Stimulated activated CD8-positive, alpha-beta memory T cell treated with anti-CD3 and anti-CD28 coated beads, Interleukin-4, amount 100 ng/mL, for 48 hours (primary cell): Measurements from ENCODE around the gene MAN1A1.
"Not testable (repeated sequence)": the region's sequence is repeated elsewhere in the genome, so short reads cannot be mapped to it uniquely, and the experiment has no call there.

Experiments
- DNase-seq: peaks from one replicate; pipeline ENCODE4 v3.0.0-alpha.2; 2020

Gene MAN1A1

GRCh38 chr6:119297049-119297448 lies 52.5 kb downstream of the MAN1A1 start:
- DNase-seq, result no peak

- DNase-seq, result no peak
Measured at GRCh38 chr6:119296036-119297035, 53.2 kb downstream of the MAN1A1 start.

DNA sequence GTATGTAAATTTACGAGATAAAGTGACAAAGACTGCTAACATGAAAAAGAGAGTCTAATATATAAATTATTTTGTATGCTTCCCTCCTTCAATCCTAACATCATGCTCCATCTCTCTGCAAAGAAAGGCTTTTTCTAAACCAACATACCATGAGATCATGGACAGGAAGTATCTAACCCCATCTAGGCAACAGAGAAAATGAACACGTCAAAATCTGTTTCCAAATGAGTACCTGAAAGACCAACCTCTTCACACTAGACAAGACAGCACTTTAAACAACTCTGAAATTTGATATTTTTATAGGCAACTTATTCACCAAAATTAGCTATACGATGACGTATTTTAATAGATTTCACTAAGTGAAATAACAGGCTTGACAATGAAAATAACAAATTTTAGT lies 54.6 kb downstream of the MAN1A1 start:
- no peak for DNase-seq

DNA sequence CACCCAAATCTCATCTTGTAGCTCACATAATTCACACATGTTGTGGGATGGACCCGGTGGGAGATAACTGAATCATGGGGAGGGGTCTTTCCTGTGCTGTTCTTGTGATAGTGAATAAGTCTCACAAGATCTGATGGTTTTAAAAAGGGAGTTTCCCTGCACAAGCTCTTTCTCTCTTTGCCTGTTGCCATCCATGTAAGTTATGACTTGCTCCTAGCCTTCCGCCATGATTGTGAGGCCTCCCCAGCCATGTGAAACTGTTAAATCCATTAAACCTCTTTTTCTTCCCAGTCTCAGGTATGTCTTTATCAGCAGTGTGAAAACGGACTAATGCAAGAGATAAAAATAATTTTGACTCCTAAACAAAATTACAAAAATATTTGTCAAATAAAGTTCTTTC lies 58.5 kb downstream of the MAN1A1 start:
- not testable (repeated sequence) for DNase-seq

DNA sequence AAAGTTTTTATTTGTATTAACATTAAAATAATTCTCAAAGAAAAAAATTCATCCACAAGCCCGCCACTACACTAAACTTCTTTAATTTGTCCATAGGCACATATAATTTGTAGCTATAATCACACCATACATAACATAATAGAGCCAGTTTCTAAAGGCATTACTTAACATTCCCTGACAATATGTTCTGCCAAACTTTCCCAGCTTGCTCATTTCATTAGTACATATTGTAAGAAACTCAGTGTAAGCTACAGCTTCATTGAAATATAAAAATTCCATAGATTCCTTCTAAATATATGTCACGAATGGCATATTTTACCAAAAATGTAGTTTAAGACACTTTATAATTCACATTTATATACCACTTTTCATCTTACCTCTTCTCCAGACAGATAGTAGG lies 59.3 kb downstream of the MAN1A1 start:
- no peak for DNase-seq

DNA sequence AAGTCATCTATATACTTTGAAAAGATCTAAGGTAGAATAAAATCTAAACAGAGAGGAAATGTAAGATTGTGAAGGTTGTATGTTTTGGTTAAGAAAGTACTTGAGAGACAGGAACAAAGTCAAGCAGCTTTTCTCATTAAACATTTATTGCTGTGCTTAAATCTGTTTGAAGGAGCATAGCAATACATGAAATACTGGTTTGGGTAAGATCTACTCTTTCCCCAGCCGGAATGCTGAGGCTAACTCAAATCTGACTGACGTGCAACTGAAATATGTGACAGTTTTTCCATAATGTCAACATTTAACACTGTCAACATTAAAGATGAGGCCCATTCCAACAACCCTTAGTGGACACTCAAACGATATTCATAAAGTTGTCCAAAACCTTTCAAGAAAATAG lies 59.9 kb downstream of the MAN1A1 start:
- no peak for DNase-seq

DNA sequence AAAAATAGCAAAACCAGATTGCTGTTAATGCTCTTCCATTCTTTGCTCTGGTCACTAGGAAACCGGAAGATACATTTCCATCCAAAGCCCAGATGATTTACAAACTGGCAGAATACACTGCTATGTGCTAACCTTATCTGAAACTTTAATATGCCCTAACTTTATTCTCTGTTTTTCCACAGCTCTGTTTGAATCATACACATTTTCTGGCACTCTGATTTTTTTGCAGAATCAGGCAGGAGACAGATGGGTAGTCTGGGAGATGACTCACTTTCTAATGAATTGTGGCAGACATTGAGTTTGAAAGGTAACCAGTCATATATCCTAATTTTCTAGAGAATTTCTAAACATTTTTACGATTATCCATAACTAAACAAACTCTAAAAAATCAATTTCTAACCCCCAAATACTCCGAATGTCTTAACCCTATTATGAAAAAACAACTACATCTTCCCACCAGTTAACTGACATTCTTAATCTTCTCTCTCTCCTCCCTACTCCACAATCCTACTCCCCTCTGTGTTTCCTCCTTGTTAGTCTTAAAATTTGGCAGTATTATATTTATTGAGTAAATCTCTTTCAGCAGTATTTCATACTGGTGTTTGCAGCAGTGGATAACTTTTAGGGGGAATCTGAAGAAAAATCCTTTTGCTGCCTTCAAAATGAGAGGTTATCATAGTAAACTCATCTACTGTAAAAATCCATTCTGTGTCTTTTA lies 63.5 kb downstream of the MAN1A1 start:
- DNase-seq, result no peak

DNA sequence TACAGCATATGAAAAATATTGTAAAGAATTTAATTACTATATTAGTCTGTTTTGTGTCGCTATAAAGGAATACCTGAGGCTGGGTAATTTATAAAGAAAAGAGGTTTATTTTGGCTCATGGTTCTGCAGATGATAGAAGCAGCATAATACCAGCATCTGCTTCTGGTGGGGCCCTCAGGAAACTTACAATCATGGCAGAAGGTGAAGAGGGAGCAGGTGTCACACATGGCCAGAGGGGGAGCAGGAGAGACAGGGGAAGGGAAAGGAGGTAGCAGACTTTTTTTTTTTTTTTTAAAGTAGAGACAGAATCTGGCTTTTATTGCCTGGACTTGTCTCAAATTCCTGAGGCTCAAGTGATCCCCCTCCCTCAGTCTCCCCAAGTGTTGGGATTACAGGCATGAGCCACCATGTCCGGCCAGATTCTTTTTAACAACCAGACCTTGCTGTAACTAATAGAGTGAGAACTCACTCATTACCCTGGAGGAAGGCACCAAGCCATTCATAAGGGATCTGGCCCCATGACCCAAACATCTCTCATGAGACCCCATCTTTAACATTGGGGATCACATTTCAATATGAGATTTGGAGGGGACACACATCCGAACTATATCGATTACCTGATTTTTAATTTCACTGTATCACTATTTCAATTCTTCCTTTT lies 64.6 kb downstream of the MAN1A1 start:
- no peak for DNase-seq

DNA sequence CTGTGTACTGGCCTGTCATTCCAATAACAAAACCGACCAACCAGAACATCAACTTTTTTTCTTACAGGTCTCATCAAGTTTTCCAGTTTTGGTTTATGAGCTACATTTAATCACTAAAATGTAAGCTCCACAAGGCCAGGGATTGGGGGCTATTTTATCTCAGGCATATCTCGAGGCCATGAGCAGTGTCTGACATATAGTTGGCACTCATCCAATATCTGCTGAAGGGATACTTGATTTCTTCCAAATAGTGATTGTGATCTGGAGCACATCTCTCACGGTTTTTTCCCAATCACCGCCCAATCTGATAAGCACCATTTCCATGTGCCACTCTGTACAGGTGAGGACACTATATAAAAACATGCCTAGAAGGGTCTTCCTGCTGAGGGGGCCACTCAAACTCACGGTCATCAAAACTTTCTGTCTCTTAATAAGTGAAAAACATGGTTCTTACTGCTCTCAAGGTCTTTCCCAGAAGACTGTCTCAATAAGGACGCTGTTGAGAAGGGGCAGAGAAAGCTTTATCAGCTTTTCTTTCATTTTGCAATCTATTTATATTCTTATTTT lies 65.5 kb downstream of the MAN1A1 start:
- DNase-seq, result no peak

- DNase-seq, result no peak
Measured at GRCh38 chr6:119283214-119283613, 66.3 kb downstream of the MAN1A1 start.

- no peak for DNase-seq
Measured at GRCh38 chr6:119280668-119281067, 68.9 kb downstream of the MAN1A1 start.

- no peak for DNase-seq
Measured at GRCh38 chr6:119280080-119280479, 69.5 kb downstream of the MAN1A1 start.

- no peak for DNase-seq
Measured at GRCh38 chr6:119278625-119279024, 70.9 kb downstream of the MAN1A1 start.

GRCh38 chr6:119277052-119277451 lies 72.5 kb downstream of the MAN1A1 start:
- no peak for DNase-seq

DNA sequence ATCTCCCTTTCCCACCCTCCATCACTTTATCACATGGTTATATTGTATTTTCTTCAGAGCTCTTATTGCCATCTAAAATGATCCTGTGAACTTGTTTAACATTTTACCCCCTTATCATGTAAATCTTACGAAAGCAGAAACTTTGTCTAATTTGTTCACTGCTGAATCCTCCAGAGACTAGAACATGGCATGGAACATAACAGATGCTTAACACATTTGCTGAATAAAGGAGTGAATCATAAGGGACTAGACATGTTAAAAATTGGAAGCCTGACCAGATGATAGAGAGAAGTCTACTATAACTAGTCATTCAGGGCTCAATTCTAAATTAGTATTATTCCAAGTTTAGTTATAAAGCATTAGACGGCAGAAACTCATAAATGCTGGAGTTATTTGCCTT lies 73.3 kb downstream of the MAN1A1 start:
- DNase-seq, result no peak

DNA sequence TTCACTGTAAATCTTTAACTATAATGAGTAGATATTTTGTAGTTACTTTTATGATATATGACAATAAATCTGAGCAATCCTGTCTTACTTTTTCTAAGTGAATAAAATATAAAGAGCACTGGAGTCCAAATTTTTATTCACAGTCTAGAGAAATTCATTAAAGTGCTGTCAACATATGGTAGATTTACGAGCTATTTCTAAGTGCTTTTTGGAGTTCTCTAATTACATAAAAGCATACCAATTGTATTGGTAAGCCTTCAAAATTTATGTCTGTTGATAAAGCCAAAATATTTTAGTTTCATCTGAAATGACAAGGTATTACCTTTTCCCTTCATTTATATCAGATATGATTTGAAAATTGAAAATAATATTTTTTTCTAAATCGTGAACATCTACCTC lies 75.4 kb downstream of the MAN1A1 start:
- no peak for DNase-seq

GRCh38 chr6:119273272-119274196 lies 76.0 kb downstream of the MAN1A1 start:
- no peak for DNase-seq

- DNase-seq, result no peak
Measured at GRCh38 chr6:119270545-119270944, 79.0 kb downstream of the MAN1A1 start.

GRCh38 chr6:119269266-119270103 lies 80.1 kb downstream of the MAN1A1 start:
- DNase-seq, result no peak

- no peak for DNase-seq
Measured at GRCh38 chr6:119267126-119267905, 82.2 kb downstream of the MAN1A1 start.
